ENCODE measurements around the gene TLL2. TPM values are rescaled to one million over a fixed set of nuclear protein-coding genes. Genes with fewer than 3 reads are reported as not detected.

The TLL2 gene
- total RNA-seq, 1 experiment from 2014 or later: 0.14 TPM

DNA sequence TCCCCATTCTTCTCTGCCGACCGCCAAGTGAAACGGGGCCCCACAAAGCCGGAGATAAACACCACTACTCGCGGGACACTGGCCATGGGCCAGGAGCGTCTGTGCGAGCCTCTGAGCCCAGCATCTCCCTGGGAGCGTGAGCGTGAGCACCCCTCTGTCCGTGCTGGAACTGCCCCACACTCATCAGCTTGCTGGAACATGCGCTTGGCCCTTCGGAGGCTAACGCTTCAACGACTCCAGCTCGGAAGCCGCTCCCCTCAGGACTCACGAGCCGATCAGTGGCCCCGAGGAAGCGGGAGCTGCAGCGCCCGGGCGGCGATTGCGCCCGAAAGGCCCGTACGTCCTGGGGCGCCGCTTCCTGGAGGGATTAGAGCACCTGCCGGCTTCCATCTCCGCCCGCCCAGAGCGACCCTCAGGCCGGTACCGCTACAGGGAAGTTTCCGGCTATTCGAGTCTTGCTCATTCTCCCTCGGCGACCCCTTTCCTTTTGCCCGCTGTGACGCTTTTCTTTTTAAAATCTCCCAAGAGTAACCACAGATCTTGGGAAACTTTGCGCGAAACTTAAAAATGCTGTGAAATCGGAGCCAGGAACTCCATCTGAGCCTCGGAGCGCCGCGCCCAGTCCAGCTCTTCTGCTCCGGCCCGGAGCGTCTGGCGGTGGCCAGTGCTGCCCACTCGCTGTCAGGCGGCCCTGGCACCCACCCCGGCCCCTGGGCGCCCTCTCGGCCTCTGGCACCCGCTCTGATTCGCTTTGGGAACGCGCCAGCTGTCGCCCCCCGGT, 1.0 kb downstream of the TLL2 start:
- H3K36me3 ChIP-seq (ENCODE audit: control insufficient read depth, insufficient read depth, low read length): no peaks in the 10 kb centered on the region
- peak in 1 of 2 experiments; percentile 28 for DNase-seq
- H3K27me3 Mint-ChIP-seq (ENCODE audit: insufficient read depth, unreplicated experiment): peaks cover 4% of the 10 kb centered on the region
- peak overlapping the region; percentile 71 for H3K4me3 ChIP-seq (ENCODE audit: low read depth, low read length)
- H3K4me1 Mint-ChIP-seq (ENCODE audit: low read depth, unreplicated experiment): no peaks in the 10 kb centered on the region
- TF ChIP-seq, protein P1, sequence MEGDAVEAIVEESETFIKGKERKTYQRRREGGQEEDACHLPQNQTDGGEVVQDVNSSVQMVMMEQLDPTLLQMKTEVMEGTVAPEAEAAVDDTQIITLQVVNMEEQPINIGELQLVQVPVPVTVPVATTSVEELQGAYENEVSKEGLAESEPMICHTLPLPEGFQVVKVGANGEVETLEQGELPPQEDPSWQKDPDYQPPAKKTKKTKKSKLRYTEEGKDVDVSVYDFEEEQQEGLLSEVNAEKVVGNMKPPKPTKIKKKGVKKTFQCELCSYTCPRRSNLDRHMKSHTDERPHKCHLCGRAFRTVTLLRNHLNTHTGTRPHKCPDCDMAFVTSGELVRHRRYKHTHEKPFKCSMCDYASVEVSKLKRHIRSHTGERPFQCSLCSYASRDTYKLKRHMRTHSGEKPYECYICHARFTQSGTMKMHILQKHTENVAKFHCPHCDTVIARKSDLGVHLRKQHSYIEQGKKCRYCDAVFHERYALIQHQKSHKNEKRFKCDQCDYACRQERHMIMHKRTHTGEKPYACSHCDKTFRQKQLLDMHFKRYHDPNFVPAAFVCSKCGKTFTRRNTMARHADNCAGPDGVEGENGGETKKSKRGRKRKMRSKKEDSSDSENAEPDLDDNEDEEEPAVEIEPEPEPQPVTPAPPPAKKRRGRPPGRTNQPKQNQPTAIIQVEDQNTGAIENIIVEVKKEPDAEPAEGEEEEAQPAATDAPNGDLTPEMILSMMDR (IDR thresholded peaks at IDR 0.05; ENCODE audit: insufficient read depth in 1 of 2, low read depth in 1 of 2, low read length in 1 of 2, severe bottlenecking in 1 of 2, unreplicated experiment in 1 of 2): no peak
- H3K9me3 Mint-ChIP-seq (ENCODE audit: unreplicated experiment): no peaks in the 10 kb centered on the region
- intact Hi-C loops (cut with micrococcal nuclease; ENCODE audit: unreplicated experiment): no loop called here
- no peaks in the 10 kb centered on the region for H3K9me3 ChIP-seq
- ChIA-PET CTCF (interaction anchor here (0.5 to 2.7 kb wide), 14 partner anchors 10 to 912 kb away, joined by 3 to 20 read pairs (median 5); partner anchors contain the start of gene TM9SF3), POLR2A (no interaction called here)
- peaks cover 3% of the 10 kb centered on the region; the same call in 1 of the 2 replicates for H3K4me1 ChIP-seq
- H3K36me3 Mint-ChIP-seq (ENCODE audit: insufficient read depth, unreplicated experiment): peaks cover 25% of the 10 kb centered on the region
- peak overlapping the region; percentile 82 for H3K4me3 Mint-ChIP-seq (ENCODE audit: unreplicated experiment)
- no peaks in the 10 kb centered on the region; the same call in 1 of the 2 replicates for H3K27me3 ChIP-seq (replicated peaks; ENCODE audit: control insufficient read depth, insufficient read depth, low read length)
- H3K27ac Mint-ChIP-seq (ENCODE audit: unreplicated experiment): no peak overlapping the region
- BruUV-seq (replicated peaks): no TSS peak

DNA sequence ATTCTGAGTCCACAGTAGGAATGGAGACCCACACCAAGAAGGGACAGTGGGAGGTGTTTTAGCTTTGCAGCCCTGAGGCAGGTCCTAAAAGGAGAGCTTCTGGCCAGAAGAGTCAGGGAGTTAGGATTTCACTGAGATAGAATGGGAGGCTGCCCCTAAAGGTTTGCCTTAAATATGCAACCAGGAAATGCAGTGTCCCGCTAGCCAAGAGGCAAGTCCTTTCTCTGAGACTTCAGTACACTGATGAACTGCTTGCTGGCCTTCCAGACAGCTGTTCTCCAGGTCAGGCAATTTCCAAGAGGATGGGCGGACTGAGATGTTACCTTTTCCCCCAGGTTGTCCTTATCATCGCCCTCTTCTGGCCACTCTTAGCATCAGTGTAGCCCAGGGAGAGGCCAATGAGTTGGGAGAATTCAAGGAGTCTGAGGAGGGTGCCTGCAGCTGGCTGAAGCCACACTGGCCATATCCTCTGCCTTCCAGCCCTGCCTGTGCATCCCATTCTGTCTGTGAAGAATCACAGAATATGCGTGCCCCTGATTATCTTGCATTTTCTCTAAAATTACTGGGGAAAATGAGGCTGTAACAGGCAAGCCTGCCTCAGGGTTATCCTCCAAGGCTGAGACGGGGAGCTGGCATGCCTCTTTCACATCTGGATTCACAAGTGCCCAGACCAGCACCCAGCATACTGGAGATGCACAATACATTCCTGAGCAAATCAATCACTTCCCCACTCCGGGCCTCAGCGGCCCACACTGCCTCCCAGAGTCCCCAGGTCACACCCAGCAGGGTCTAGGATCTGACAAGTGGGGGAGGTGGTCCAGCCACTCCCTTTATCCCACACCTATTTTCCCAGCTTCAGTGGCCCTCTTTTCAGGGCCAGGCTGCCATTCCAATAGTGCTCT, 2.4 kb downstream of the TLL2 start:
- Mint-ChIP-seq H3K36me3 (ENCODE audit: insufficient read depth, unreplicated experiment) (peaks cover 19% of the 10 kb centered on the region), H3K9me3 (ENCODE audit: unreplicated experiment) (no peaks in the 10 kb centered on the region), H3K27ac (ENCODE audit: unreplicated experiment) (no peak overlapping the region), H3K27me3 (ENCODE audit: insufficient read depth, unreplicated experiment) (peaks cover 8% of the 10 kb centered on the region), H3K4me1 (ENCODE audit: low read depth, unreplicated experiment) (no peaks in the 10 kb centered on the region), H3K4me3 (ENCODE audit: unreplicated experiment) (no peak overlapping the region)
- TF ChIP-seq, protein P1 (IDR thresholded peaks at IDR 0.05; ENCODE audit: insufficient read depth in 1 of 2, low read depth in 1 of 2, low read length in 1 of 2, severe bottlenecking in 1 of 2, unreplicated experiment in 1 of 2): peak; percentile 65 to 83
- CTCF ChIA-PET: interaction anchor here (0.6 to 2.2 kb wide), 14 partner anchors 10 to 141 kb away, joined by 3 to 13 read pairs (median 4); no protein-coding TSS in a partner anchor
- no peaks in the 10 kb centered on the region for H3K36me3 ChIP-seq (ENCODE audit: control insufficient read depth, insufficient read depth, low read length)
- no peak overlapping the region for H3K4me3 ChIP-seq (ENCODE audit: low read depth, low read length)
- peaks cover 3% of the 10 kb centered on the region; the same call in 1 of the 2 replicates for H3K4me1 ChIP-seq
- POLR2A ChIA-PET: interaction anchor here (0.6 kb wide), 1 partner anchor 109 kb away, joined by 3 read pairs; no protein-coding TSS in a partner anchor
- BruUV-seq (replicated peaks): no TSS peak
- H3K27me3 ChIP-seq (replicated peaks; ENCODE audit: control insufficient read depth, insufficient read depth, low read length): no peaks in the 10 kb centered on the region; the same call in 1 of the 2 replicates
- H3K9me3 ChIP-seq: no peaks in the 10 kb centered on the region
- peak; percentile 72 to 77 for DNase-seq
- intact Hi-C loops (cut with micrococcal nuclease; ENCODE audit: unreplicated experiment): loop anchor here (1.0 kb wide), 3 partner anchors 20 to 136 kb away; no protein-coding TSS in a partner anchor
